Endothelial cell of umbilical vein (primary cell): ENCODE measurements around the gene ORC6.

ENCODE experiments used
- CTCF ChIP-seq, 2 donors: IDR thresholded peaks; 1 replicate in 1 of 2; 2 replicates in 1 of 2; pipeline ENCODE4 v1.5.1; 2011; ENCODE audit warnings: low read length in 2 of 2, mild to moderate bottlenecking in 2 of 2, moderate library complexity in 2 of 2, control low read depth in 1 of 2, inconsistent platforms in 1 of 2, low read depth in 1 of 2; ENCODE audit not compliant: insufficient read depth in 1 of 2; ENCODE audit errors: extremely low read depth in 1 of 2
- GATA2 ChIP-seq: IDR thresholded peaks from 2 replicates; pipeline ENCODE4 v1.7.0; 2011; ENCODE audit warnings: low read depth, mild to moderate bottlenecking, moderate library complexity, mixed read lengths, low read length; ENCODE audit not compliant: insufficient read length, insufficient read depth
- JUN ChIP-seq: IDR thresholded peaks from 2 replicates; pipeline ENCODE4 v1.6.1; 2011; ENCODE audit warnings: borderline replicate concordance, low read depth; ENCODE audit not compliant: insufficient read length, insufficient read depth
- MAX ChIP-seq: IDR thresholded peaks from 2 replicates; pipeline ENCODE4 v1.6.1; 2011; ENCODE audit not compliant: insufficient read depth, insufficient read length
- MYC ChIP-seq: IDR thresholded peaks from one replicate; pipeline ENCODE4 v1.6.1; 2011; ENCODE audit warnings: mild to moderate bottlenecking, low read depth, low read length
- POLR2A ChIP-seq: IDR thresholded peaks from 2 replicates; pipeline ENCODE4 v1.6.1; 2012; ENCODE audit warnings: low read depth, mild to moderate bottlenecking, control low read depth, low read length
- POLR2AphosphoS5 ChIP-seq: IDR thresholded peaks from 2 replicates; pipeline ENCODE4 v1.6.1; 2012; ENCODE audit warnings: low read depth, mild to moderate bottlenecking, control low read depth, low read length, moderate library complexity; ENCODE audit not compliant: insufficient read depth

- TF ChIP-seq CTCF (IDR thresholded peaks at IDR 0.05; ENCODE audit: extremely low read depth in 1 of 2, insufficient read depth in 1 of 2, low read depth in 1 of 2, low read length in 2 of 2) (no peak), POLR2AphosphoS5 (no peak), JUN (no peak), MAX (no peak), GATA2 (no peak), POLR2A (no peak), MYC (no peak)
Observed at GRCh38 chr16:46695937-46696336, 6.5 kb downstream of the ORC6 start.
